HL-60 (cell line): ENCODE data around the gene PNMA6E.
"Not testable (repeated sequence)": the region's sequence is repeated elsewhere in the genome, so short reads cannot be mapped to it uniquely, and the experiment has no call there.

Source experiments
- CTCF ChIP-seq: IDR thresholded peaks from one replicate; pipeline ENCODE4 v1.5.1; 2011; ENCODE audit warnings: low read length, control low read depth, inconsistent platforms; ENCODE audit not compliant: insufficient read depth
- GABPA ChIP-seq: IDR thresholded peaks from 2 replicates; pipeline ENCODE4 v1.6.1; 2012; ENCODE audit warnings: low read depth
- POLR2AphosphoS5 ChIP-seq: IDR thresholded peaks from 2 replicates; pipeline ENCODE4 v1.6.1; 2012; ENCODE audit warnings: low read depth
- REST ChIP-seq: IDR thresholded peaks from 2 replicates; pipeline ENCODE4 v1.6.1; 2012; ENCODE audit warnings: low read depth; ENCODE audit not compliant: insufficient replicate concordance

GRCh38 chrX:153389460-153389768 lies 11.7 kb downstream of the PNMA6E start:
- not testable (repeated sequence) for TF ChIP-seq CTCF, REST, POLR2AphosphoS5, GABPA
